HepG2 (cell line): Measurements from ENCODE around the gene NHSL1.

Experiments
- ATF7 ChIP-seq, 2 experiments: fragments of 450-650 bp in 1 of 2; sonication (generic) in 1 of 2; formaldehyde crosslinking in 1 of 2; IDR thresholded peaks; 2 replicates each; pipeline versions ENCODE4 v1.4.0 to v1.6.1; 2016 to 2020; ENCODE audit warnings: antibody characterized with exemption in 1 of 2, mild to moderate bottlenecking in 1 of 2, missing genetic modification reagents in 1 of 2
- HIVEP1 ChIP-seq: sonication (generic); formaldehyde crosslinking; IDR thresholded peaks from 2 replicates; pipeline ENCODE4 v1.4.0; 2020; ENCODE audit warnings: mild to moderate bottlenecking, missing genetic modification reagents
- KDM6A ChIP-seq: IDR thresholded peaks from 2 replicates; pipeline ENCODE4 v1.6.1; 2016; ENCODE audit warnings: low read depth
- NFIC ChIP-seq: IDR thresholded peaks from 2 replicates; pipeline ENCODE4 v1.6.1; 2012; ENCODE audit warnings: mild to moderate bottlenecking, low read length, inconsistent platforms
- POLR2AphosphoS5 ChIP-seq: IDR thresholded peaks from 2 replicates; pipeline ENCODE4 v1.6.1; 2012; ENCODE audit warnings: low read depth, low read length
- SRY ChIP-seq: sonication (generic); formaldehyde crosslinking; IDR thresholded peaks from 2 replicates; pipeline ENCODE4 v1.8.0; 2022; ENCODE audit warnings: mild to moderate bottlenecking, missing genetic modification reagents
- ZFP36L2 ChIP-seq: sonication (generic); formaldehyde crosslinking; IDR thresholded peaks from 2 replicates; pipeline ENCODE4 v1.4.0; 2020; ENCODE audit warnings: missing genetic modification reagents
- TF ChIP-seq, protein P1 (sequence below): sonication (generic); formaldehyde crosslinking; IDR thresholded peaks from 2 replicates; pipeline ENCODE4 v1.5.0; 2020; ENCODE audit warnings: mild to moderate bottlenecking, missing genetic modification reagents, moderate library complexity
- TF ChIP-seq, protein P2 (sequence below): fragments of 450-650 bp; IDR thresholded peaks from 2 replicates; pipeline ENCODE4 v1.6.1; 2017; ENCODE audit warnings: mild to moderate bottlenecking

DNA sequence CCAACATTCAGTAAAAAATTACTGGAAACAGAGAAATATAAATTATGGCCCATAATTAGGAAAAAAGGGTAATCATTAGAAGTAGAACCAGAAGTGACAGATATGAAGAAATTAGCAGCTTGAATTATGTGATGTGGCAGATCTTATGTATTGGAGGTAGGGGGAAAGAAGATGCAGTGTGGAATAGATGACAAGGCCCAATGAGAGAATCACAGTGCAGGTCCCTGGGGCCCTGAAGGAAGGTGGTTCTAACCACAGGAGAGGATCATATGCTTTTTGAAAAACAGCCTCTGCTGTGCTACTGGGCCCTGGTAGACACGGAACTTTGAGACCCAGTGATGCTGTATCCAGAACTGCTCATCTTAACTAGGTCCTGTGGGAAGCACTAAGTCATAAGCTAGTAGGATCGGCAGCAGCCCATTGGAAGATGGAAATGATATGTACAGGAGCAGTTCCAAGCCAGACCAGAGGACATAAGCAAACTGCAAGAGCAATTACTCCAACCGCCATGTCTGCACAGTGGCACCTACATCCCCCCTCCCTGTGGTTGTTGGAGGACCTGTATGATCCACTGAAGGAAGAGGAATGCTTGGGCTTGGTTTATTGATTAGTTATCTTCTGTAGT, 81.1 kb downstream of the NHSL1 start:
- no peak for TF ChIP-seq SRY
- TF ChIP-seq POLR2AphosphoS5 = 0 out of 2 replicates have a peak, but pooled peaks have one; percentile 10
- TF ChIP-seq ATF7 (IDR thresholded peaks at IDR 0.05) = no peak
- TF ChIP-seq ATF7 (CRISPR knock-in tag; IDR thresholded peaks at IDR 0.05) = no peak
- TF ChIP-seq, protein P1, sequence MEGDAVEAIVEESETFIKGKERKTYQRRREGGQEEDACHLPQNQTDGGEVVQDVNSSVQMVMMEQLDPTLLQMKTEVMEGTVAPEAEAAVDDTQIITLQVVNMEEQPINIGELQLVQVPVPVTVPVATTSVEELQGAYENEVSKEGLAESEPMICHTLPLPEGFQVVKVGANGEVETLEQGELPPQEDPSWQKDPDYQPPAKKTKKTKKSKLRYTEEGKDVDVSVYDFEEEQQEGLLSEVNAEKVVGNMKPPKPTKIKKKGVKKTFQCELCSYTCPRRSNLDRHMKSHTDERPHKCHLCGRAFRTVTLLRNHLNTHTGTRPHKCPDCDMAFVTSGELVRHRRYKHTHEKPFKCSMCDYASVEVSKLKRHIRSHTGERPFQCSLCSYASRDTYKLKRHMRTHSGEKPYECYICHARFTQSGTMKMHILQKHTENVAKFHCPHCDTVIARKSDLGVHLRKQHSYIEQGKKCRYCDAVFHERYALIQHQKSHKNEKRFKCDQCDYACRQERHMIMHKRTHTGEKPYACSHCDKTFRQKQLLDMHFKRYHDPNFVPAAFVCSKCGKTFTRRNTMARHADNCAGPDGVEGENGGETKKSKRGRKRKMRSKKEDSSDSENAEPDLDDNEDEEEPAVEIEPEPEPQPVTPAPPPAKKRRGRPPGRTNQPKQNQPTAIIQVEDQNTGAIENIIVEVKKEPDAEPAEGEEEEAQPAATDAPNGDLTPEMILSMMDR (CRISPR knock-in tag) = no peak
- no peak for TF ChIP-seq KDM6A (CRISPR knock-in tag)
- TF ChIP-seq ZFP36L2 (CRISPR knock-in tag) = no peak
- no peak for TF ChIP-seq HIVEP1
- no peak for TF ChIP-seq NFIC
- TF ChIP-seq, protein P2, sequence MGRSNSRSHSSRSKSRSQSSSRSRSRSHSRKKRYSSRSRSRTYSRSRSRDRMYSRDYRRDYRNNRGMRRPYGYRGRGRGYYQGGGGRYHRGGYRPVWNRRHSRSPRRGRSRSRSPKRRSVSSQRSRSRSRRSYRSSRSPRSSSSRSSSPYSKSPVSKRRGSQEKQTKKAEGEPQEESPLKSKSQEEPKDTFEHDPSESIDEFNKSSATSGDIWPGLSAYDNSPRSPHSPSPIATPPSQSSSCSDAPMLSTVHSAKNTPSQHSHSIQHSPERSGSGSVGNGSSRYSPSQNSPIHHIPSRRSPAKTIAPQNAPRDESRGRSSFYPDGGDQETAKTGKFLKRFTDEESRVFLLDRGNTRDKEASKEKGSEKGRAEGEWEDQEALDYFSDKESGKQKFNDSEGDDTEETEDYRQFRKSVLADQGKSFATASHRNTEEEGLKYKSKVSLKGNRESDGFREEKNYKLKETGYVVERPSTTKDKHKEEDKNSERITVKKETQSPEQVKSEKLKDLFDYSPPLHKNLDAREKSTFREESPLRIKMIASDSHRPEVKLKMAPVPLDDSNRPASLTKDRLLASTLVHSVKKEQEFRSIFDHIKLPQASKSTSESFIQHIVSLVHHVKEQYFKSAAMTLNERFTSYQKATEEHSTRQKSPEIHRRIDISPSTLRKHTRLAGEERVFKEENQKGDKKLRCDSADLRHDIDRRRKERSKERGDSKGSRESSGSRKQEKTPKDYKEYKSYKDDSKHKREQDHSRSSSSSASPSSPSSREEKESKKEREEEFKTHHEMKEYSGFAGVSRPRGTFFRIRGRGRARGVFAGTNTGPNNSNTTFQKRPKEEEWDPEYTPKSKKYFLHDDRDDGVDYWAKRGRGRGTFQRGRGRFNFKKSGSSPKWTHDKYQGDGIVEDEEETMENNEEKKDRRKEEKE = no peak
